ENCODE data around the gene SMARCB1. TPM values are rescaled to one million over a fixed set of nuclear protein-coding genes. Genes with fewer than 3 reads are reported as not detected.

The SMARCB1 gene
- total RNA-seq, 1 experiment from 2014 or later = 80.2 TPM

GRCh38 chr22:23826510-23827350 is 40.0 kb downstream of the SMARCB1 start:
- H2AFZ ChIP-seq = no peak overlapping the region
- no TSS peak for BruUV-seq (replicated peaks)
- no peaks in the 10 kb centered on the region for H3K27me3 ChIP-seq (ENCODE audit: insufficient read depth, low read depth)
- no peak for TF ChIP-seq EZH2 (IDR thresholded peaks at IDR 0.05; ENCODE audit: low read depth)
- no peak for TF ChIP-seq CTCF (conservative IDR thresholded peaks at IDR 0.05)
- CTCF ChIA-PET = no interaction called here
- no peaks in the 10 kb centered on the region for H3K4me1 ChIP-seq (replicated peaks; ENCODE audit: insufficient read depth)
- H3K9me2 ChIP-seq (ENCODE audit: insufficient read depth) = no peaks in the 10 kb centered on the region
- intact Hi-C loops (cut with micrococcal nuclease; ENCODE audit: unreplicated experiment) = no loop called here
- POLR2A ChIA-PET (ENCODE audit: unreplicated experiment) = no interaction called here
- H3K4me3 ChIP-seq = no peak overlapping the region
- no peak overlapping the region for H3K27ac ChIP-seq
- no peaks in the 10 kb centered on the region for H3K36me3 ChIP-seq (ENCODE audit: low read depth)
- H3K79me2 ChIP-seq (ENCODE audit: low read depth) = no peaks in the 10 kb centered on the region
- H3K4me2 ChIP-seq = no peak overlapping the region
- H4K20me1 ChIP-seq (ENCODE audit: insufficient read depth) = peaks cover 9% of the 10 kb centered on the region; the same call in 1 of the 2 replicates
- no peaks in the 10 kb centered on the region for H3K9me3 ChIP-seq (ENCODE audit: insufficient read depth, low read depth)
- no peaks in the 10 kb centered on the region for H3F3A ChIP-seq (ENCODE audit: insufficient read depth, low read depth)
- no peak for DNase-seq

- H3K9me2 ChIP-seq (ENCODE audit: insufficient read depth) = no peaks in the 10 kb centered on the region
- no peak overlapping the region for H2AFZ ChIP-seq
- H3K27ac ChIP-seq = no peak overlapping the region
- DNase-seq = no peak
- H3K79me2 ChIP-seq (ENCODE audit: low read depth) = no peaks in the 10 kb centered on the region
- no peaks in the 10 kb centered on the region for H3K4me1 ChIP-seq (replicated peaks; ENCODE audit: insufficient read depth)
- no TSS peak for BruUV-seq (replicated peaks)
- TF ChIP-seq CTCF (conservative IDR thresholded peaks at IDR 0.05) (no peak), EZH2 (IDR thresholded peaks at IDR 0.05; ENCODE audit: low read depth) (no peak)
- ChIA-PET POLR2A (ENCODE audit: unreplicated experiment) (no interaction called here), CTCF (no interaction called here)
- peaks cover 16% of the 10 kb centered on the region; the same call in 1 of the 2 replicates for H4K20me1 ChIP-seq (ENCODE audit: insufficient read depth)
- H3K27me3 ChIP-seq (ENCODE audit: insufficient read depth, low read depth) = no peaks in the 10 kb centered on the region
- intact Hi-C loops (cut with micrococcal nuclease; ENCODE audit: unreplicated experiment) = no loop called here
- H3K4me3 ChIP-seq = no peak overlapping the region
- H3F3A ChIP-seq (ENCODE audit: insufficient read depth, low read depth) = no peaks in the 10 kb centered on the region
- no peaks in the 10 kb centered on the region for H3K9me3 ChIP-seq (ENCODE audit: insufficient read depth, low read depth)
- no peaks in the 10 kb centered on the region for H3K36me3 ChIP-seq (ENCODE audit: low read depth)
- H3K4me2 ChIP-seq = no peak overlapping the region
Observed at GRCh38 chr22:23827351-23827995, 40.7 kb downstream of the SMARCB1 start.

- Histone ChIP-seq H3K9me2 (ENCODE audit: insufficient read depth) (no peaks in the 10 kb centered on the region), H3K27me3 (ENCODE audit: insufficient read depth, low read depth) (no peaks in the 10 kb centered on the region), H3K4me1 (replicated peaks; ENCODE audit: insufficient read depth) (no peaks in the 10 kb centered on the region), H3K79me2 (ENCODE audit: low read depth) (no peaks in the 10 kb centered on the region), H3K36me3 (ENCODE audit: low read depth) (no peaks in the 10 kb centered on the region), H3K4me3 (no peak overlapping the region), H4K20me1 (ENCODE audit: insufficient read depth) (0 out of 2 replicates have a peak, but pooled peaks cover 14% of the 10 kb centered on the region), H3K27ac (no peak overlapping the region), H3K4me2 (no peak overlapping the region), H3K9me3 (ENCODE audit: insufficient read depth, low read depth) (no peaks in the 10 kb centered on the region), H2AFZ (no peak overlapping the region), H3F3A (ENCODE audit: insufficient read depth, low read depth) (no peaks in the 10 kb centered on the region)
- BruUV-seq (replicated peaks) = no TSS peak
- POLR2A ChIA-PET (ENCODE audit: unreplicated experiment) = interaction anchor here (0.6 kb wide), 1 partner anchor 58 kb away, joined by 3 read pairs; no protein-coding TSS in a partner anchor
- TF ChIP-seq EZH2 (IDR thresholded peaks at IDR 0.05; ENCODE audit: low read depth) (no peak), CTCF (conservative IDR thresholded peaks at IDR 0.05) (no peak)
- intact Hi-C loops (cut with micrococcal nuclease; ENCODE audit: unreplicated experiment) = no loop called here
- CTCF ChIA-PET = no interaction called here
- DNase-seq = no peak
Observed at GRCh38 chr22:23828800-23829680, 42.3 kb downstream of the SMARCB1 start.
